IMR-90 (cell line): ENCODE data around the gene PTPRG. TPM values are rescaled to one million over a fixed set of nuclear protein-coding genes. Genes with fewer than 3 reads are reported as not detected.

Experiments
- ATAC-seq: fragments of 200-7000 bp; cut with Tn5 transposase; 2 replicates; pipeline ENCODE4 v1.9.1; 2020; ENCODE audit warnings: low read depth, mild to moderate bottlenecking, moderate library complexity
- BruUV-seq: library from RNA; stranded (reverse); fragments of 400-500 nt; replicated peaks from 2 replicates; lab custom pipeline; 2021; lab: Mats Ljungman, UMichigan
- CTCF ChIA-PET: fragments of 300-600 bp; formaldehyde crosslinking; extraction: SDS; loops from one replicate; lab custom pipeline; 2021; ENCODE audit warnings: antibody characterized with exemption; lab: Yijun Ruan, JAX
- POLR2A ChIA-PET: fragments of 300-600 bp; sonication (Branson Sonifier 250); formaldehyde crosslinking; loops from one replicate; lab custom pipeline; 2022; ENCODE audit warnings: antibody characterized with exemption; ENCODE audit not compliant: unreplicated experiment; lab: Charles Lee
- DNase-seq: peaks from one replicate; pipeline ENCODE4 v3.0.0; 2013
- H2AFZ ChIP-seq: replicated peaks from 2 replicates; pipeline ENCODE3; 2013; ENCODE audit warnings: low read length, mild to moderate bottlenecking; ENCODE audit not compliant: poor library complexity
- H2AK5ac ChIP-seq: 2 replicates; pipeline ENCODE4 v1.6.1; 2013; ENCODE audit warnings: low read depth, low read length, inconsistent platforms
- H2AK9ac ChIP-seq: replicated peaks from 2 replicates; pipeline ENCODE3; 2013; ENCODE audit warnings: mild to moderate bottlenecking, low read depth, low read length, moderate library complexity; ENCODE audit not compliant: poor library complexity
- H2BK120ac ChIP-seq: 2 replicates; pipeline ENCODE4 v1.6.1; 2013; ENCODE audit warnings: low read depth, low read length, inconsistent platforms
- H2BK15ac ChIP-seq: 3 replicates; pipeline ENCODE4 v1.6.1; 2013; ENCODE audit warnings: low read depth, low read length, inconsistent platforms
- H2BK20ac ChIP-seq: 2 replicates; pipeline ENCODE4 v1.6.1; 2013; ENCODE audit warnings: low read depth, mild to moderate bottlenecking, inconsistent platforms, low read length, moderate library complexity
- H2BK5ac ChIP-seq: 2 replicates; pipeline ENCODE4 v1.6.1; 2013; ENCODE audit warnings: mild to moderate bottlenecking, low read depth, low read length, inconsistent platforms; ENCODE audit not compliant: poor library complexity, severe bottlenecking
- H3K14ac ChIP-seq: replicated peaks from 2 replicates; pipeline ENCODE4 v1.6.1; 2013; ENCODE audit warnings: low read depth, low read length, inconsistent platforms
- H3K18ac ChIP-seq: 2 replicates; pipeline ENCODE4 v1.6.1; 2013; ENCODE audit warnings: low read depth, low read length, control low read depth
- H3K23ac ChIP-seq: 2 replicates; pipeline ENCODE4 v1.6.1; 2013; ENCODE audit warnings: low read depth, low read length, inconsistent platforms
- H3K27ac ChIP-seq: 2 replicates; pipeline ENCODE4 v1.5.1; 2013; ENCODE audit warnings: mild to moderate bottlenecking, control low read depth, low read length; ENCODE audit not compliant: insufficient read depth
- H3K27me3 ChIP-seq: 2 replicates; pipeline ENCODE4 v1.6.1; 2013; ENCODE audit warnings: low read length; ENCODE audit not compliant: control insufficient read depth, insufficient read depth
- H3K36me3 ChIP-seq: 2 replicates; pipeline ENCODE4 v1.6.1; 2013; ENCODE audit warnings: low read length, mixed read lengths; ENCODE audit not compliant: control insufficient read depth, insufficient read depth
- H3K4ac ChIP-seq: 2 replicates; pipeline ENCODE4 v1.6.1; 2013; ENCODE audit warnings: low read depth, low read length, inconsistent platforms
- H3K4me1 ChIP-seq: 2 replicates; pipeline ENCODE4 v1.6.1; 2013; ENCODE audit warnings: low read length, mixed read lengths; ENCODE audit not compliant: control insufficient read depth, insufficient read depth
- H3K4me2 ChIP-seq: 2 replicates; pipeline ENCODE4 v1.6.1; 2013; ENCODE audit warnings: low read depth, mild to moderate bottlenecking, control low read depth, low read length, moderate library complexity
- H3K4me3 ChIP-seq: 2 replicates; pipeline ENCODE4 v1.5.1; 2013; ENCODE audit warnings: low read depth, mild to moderate bottlenecking, control low read depth, low read length, moderate library complexity; ENCODE audit not compliant: insufficient read depth
- H3K56ac ChIP-seq: 2 replicates; pipeline ENCODE4 v1.6.1; 2013; ENCODE audit warnings: low read length, inconsistent platforms; ENCODE audit not compliant: insufficient read depth; ENCODE audit errors: extremely low read depth
- H3K79me1 ChIP-seq, 2 experiments: 2 replicates each; pipeline ENCODE4 v1.6.1; 2013; ENCODE audit warnings: low read length in 2 of 2, inconsistent platforms in 1 of 2, low read depth in 1 of 2
- H3K9ac ChIP-seq: 2 replicates; pipeline ENCODE4 v1.6.1; 2013; ENCODE audit warnings: low read depth, low read length, control low read depth
- H3K9me1 ChIP-seq: 2 replicates; pipeline ENCODE4 v1.6.1; 2013; ENCODE audit warnings: low read length, inconsistent platforms; ENCODE audit not compliant: insufficient read depth
- H3K9me3 ChIP-seq: 2 replicates; pipeline ENCODE4 v1.6.1; 2013; ENCODE audit warnings: low read length; ENCODE audit not compliant: control insufficient read depth, insufficient read depth
- H4K20me1 ChIP-seq: 2 replicates; pipeline ENCODE4 v1.6.1; 2013; ENCODE audit warnings: low read length, inconsistent platforms; ENCODE audit not compliant: insufficient read depth
- H4K5ac ChIP-seq: 2 replicates; pipeline ENCODE4 v1.6.1; 2013; ENCODE audit warnings: mild to moderate bottlenecking, low read depth, low read length, control low read depth
- H4K8ac ChIP-seq, 2 experiments: 2 replicates each; pipeline ENCODE4 v1.6.1; 2013; ENCODE audit warnings: low read depth in 2 of 2, low read length in 2 of 2, control low read depth in 1 of 2, inconsistent platforms in 1 of 2
- H4K91ac ChIP-seq: 2 replicates; pipeline ENCODE4 v1.6.1; 2013; ENCODE audit warnings: low read depth, low read length, inconsistent platforms; ENCODE audit not compliant: insufficient read depth
- BHLHE40 ChIP-seq: fragments of 150-350 bp; IDR thresholded peaks from 2 replicates; pipeline ENCODE4 v1.6.1; 2016; ENCODE audit warnings: mild to moderate bottlenecking, low read depth, low read length
- CEBPB ChIP-seq: IDR thresholded peaks from 2 replicates; pipeline ENCODE4 v1.6.1; 2012; ENCODE audit warnings: low read depth, low read length, improper control_type of control experiment
- FOS ChIP-seq: fragments of 150-350 bp; IDR thresholded peaks from 2 replicates; pipeline ENCODE4 v1.6.1; 2016; ENCODE audit warnings: low read depth, low read length
- MAZ ChIP-seq: IDR thresholded peaks from 2 replicates; pipeline ENCODE4 v1.6.1; 2012; ENCODE audit warnings: low read depth, mild to moderate bottlenecking, low read length, improper control_type of control experiment, moderate library complexity, borderline replicate concordance
- NFE2L2 ChIP-seq: fragments of 150-350 bp; IDR thresholded peaks from 2 replicates; pipeline ENCODE4 v1.6.1; 2016; ENCODE audit warnings: low read depth, mild to moderate bottlenecking, low read length
- POLR2A ChIP-seq: IDR thresholded peaks from 2 replicates; pipeline ENCODE4 v1.6.1; 2012; ENCODE audit warnings: mild to moderate bottlenecking, low read depth, low read length
- SMC3 ChIP-seq: fragments of 150-350 bp; IDR thresholded peaks from 2 replicates; pipeline ENCODE4 v1.6.1; 2016; ENCODE audit warnings: low read depth, mild to moderate bottlenecking, antibody characterized with exemption, low read length, moderate library complexity
- WGBS, 2 experiments: methylation state at CpG; one replicate each; pipeline versions ENCODE4 v1.1.5 to v1.1.7; 2013; ENCODE audit warnings: missing lambda C conversion rate in 2 of 2; ENCODE audit not compliant: insufficient read length in 1 of 2; ENCODE audit errors: extremely low coverage in 2 of 2; 5-methylcytosine and 5-hydroxymethylcytosine counted together
- dilution Hi-C: fragments of 300-500 bp; cut with HindIII; formaldehyde crosslinking; loops from one replicate; pipeline ENCODE4 v1.14.3; 2018; ENCODE audit warnings: low sequenced_read_pairs; ENCODE audit not compliant: unreplicated experiment
- in situ Hi-C: fragments of 300-500 bp; cut with MboI; formaldehyde crosslinking; loops from 3 replicates; pipeline ENCODE4 v1.14.3; 2019; ENCODE audit warnings: low sequenced_read_pairs, inconsistent platforms, mixed read lengths
- intact Hi-C: fragments of 100-400 bp; cut with micrococcal nuclease; formaldehyde crosslinking; loops from 2 replicates; pipeline ENCODE4 v1.10.0; 2022
- polyA plus RNA-seq, 3 experiments: library from polyadenylated mRNA; depleted of rRNA; stranded (reverse); fragments of >200 nt; gene quantifications; 2 replicates each; pipeline ENCODE4 v1.2.3, GENCODE V29; 2012; ENCODE audit warnings: low replicate concordance in 1 of 3
- total RNA-seq: library from RNA; depleted of rRNA; stranded (reverse); fragments of >200 nt; gene quantifications from 2 replicates; pipeline ENCODE4 v1.2.3, GENCODE V29; 2012
- TF ChIP-seq, protein P1 (sequence below): conservative IDR thresholded peaks from 2 replicates; pipeline ENCODE4 v1.5.1; 2012; ENCODE audit warnings: mild to moderate bottlenecking, low read depth, low read length, improper control_type of control experiment

The PTPRG gene
- total and polyA plus RNA-seq, 2 of the 4 experiments (the other 2 are of a cell fraction) = 7.7 to 31.0 TPM

DNA sequence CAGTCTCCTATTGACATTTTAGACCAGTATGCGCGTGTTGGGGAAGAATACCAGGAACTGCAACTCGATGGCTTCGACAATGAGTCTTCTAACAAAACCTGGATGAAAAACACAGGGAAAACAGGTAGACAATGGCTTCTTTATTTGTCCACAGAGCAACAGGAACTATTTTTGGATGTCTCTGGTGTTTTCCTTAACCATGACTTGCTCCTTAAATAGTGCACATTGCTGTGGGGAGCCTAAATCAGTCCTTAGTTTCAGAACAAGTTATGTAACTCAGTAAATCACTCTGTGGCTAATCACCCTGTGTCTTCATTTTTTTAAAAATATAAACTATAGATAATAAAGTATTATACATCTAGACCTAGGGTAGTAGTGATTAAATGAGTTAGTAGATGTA is 428.3 kb downstream of the PTPRG start:
- in situ Hi-C loops = no loop called here
- no peak overlapping the region for H2BK20ac ChIP-seq
- H4K5ac ChIP-seq = no peak overlapping the region
- BruUV-seq = no TSS peak
- H3K79me1 ChIP-seq = peaks cover 6 to 11% of the 10 kb centered on the region in 2 experiments; a peak in 3 of 4 replicates
- no peak overlapping the region for H3K4ac ChIP-seq
- intact Hi-C loops = no loop called here
- no peaks in the 10 kb centered on the region for H3K27me3 ChIP-seq
- no peak overlapping the region for H3K56ac ChIP-seq
- no peak overlapping the region for H2BK120ac ChIP-seq
- POLR2A ChIA-PET = no interaction called here
- DNase-seq (no peak), ATAC-seq (no peak)
- no peak overlapping the region for H2AK5ac ChIP-seq
- no peak overlapping the region for H2BK5ac ChIP-seq
- H3K4me2 ChIP-seq = no peak overlapping the region
- 90% methylated on average over 2 of the region's 4 CpGs; no CpG with 5 or more reads in 1 of the 2 experiments for WGBS, 2 experiments
- H3K27ac ChIP-seq = no peak overlapping the region
- H3K4me1 ChIP-seq = peaks cover 5% of the 10 kb centered on the region
- no peak overlapping the region for H3K14ac ChIP-seq
- no peak overlapping the region for H3K4me3 ChIP-seq
- H4K20me1 ChIP-seq = no peaks in the 10 kb centered on the region
- no peak overlapping the region for H3K9ac ChIP-seq
- no peak overlapping the region for H2BK15ac ChIP-seq
- H3K36me3 ChIP-seq = peaks cover 4% of the 10 kb centered on the region; the same call in 1 of the 2 replicates
- dilution Hi-C loops = no loop called here
- H2AK9ac ChIP-seq = no peak overlapping the region
- no peak overlapping the region for H4K91ac ChIP-seq
- H3K23ac ChIP-seq = no peak overlapping the region
- no peak overlapping the region for H2AFZ ChIP-seq
- peaks cover 7% of the 10 kb centered on the region; the same call in 1 of the 2 replicates for H3K9me1 ChIP-seq
- H4K8ac ChIP-seq = no peak overlapping the region
- TF ChIP-seq MAZ (no peak), NFE2L2 (no peak), CEBPB (no peak), SMC3 (no peak), FOS (no peak), POLR2A (no peak), BHLHE40 (no peak)
- TF ChIP-seq, protein P1, sequence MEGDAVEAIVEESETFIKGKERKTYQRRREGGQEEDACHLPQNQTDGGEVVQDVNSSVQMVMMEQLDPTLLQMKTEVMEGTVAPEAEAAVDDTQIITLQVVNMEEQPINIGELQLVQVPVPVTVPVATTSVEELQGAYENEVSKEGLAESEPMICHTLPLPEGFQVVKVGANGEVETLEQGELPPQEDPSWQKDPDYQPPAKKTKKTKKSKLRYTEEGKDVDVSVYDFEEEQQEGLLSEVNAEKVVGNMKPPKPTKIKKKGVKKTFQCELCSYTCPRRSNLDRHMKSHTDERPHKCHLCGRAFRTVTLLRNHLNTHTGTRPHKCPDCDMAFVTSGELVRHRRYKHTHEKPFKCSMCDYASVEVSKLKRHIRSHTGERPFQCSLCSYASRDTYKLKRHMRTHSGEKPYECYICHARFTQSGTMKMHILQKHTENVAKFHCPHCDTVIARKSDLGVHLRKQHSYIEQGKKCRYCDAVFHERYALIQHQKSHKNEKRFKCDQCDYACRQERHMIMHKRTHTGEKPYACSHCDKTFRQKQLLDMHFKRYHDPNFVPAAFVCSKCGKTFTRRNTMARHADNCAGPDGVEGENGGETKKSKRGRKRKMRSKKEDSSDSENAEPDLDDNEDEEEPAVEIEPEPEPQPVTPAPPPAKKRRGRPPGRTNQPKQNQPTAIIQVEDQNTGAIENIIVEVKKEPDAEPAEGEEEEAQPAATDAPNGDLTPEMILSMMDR = no peak
- H3K9me3 ChIP-seq = no peaks in the 10 kb centered on the region
- CTCF ChIA-PET = no interaction called here
- H3K18ac ChIP-seq = no peak overlapping the region
